Measurements from ENCODE around the gene THSD7B.

THSD7B gene

GRCh38 chr2:137708311-137708710 is 943.0 kb downstream of the THSD7B start:
- H2BK5ac ChIP-seq (ENCODE audit: low read length): no peak overlapping the region
- H2BK12ac ChIP-seq (ENCODE audit: low read length): no peak overlapping the region
- no peaks in the 10 kb centered on the region for H3K4me1 ChIP-seq (ENCODE audit: control insufficient read depth in 2 of 2, insufficient read depth in 1 of 2, low read depth in 1 of 2, low read length in 2 of 2)
- no peaks in the 10 kb centered on the region for H3K79me1 ChIP-seq (ENCODE audit: low read depth, low read length)
- no peaks in the 10 kb centered on the region for H3K9me3 ChIP-seq (replicated peaks in 1 of 2; ENCODE audit: control insufficient read depth in 2 of 2, insufficient read depth in 1 of 2, low read depth in 1 of 2, low read length in 2 of 2)
- H3K4me3 ChIP-seq (ENCODE audit: low read length in 2 of 2): no peak overlapping the region
- no peak overlapping the region for H4K91ac ChIP-seq (ENCODE audit: low read depth, low read length, poor library complexity)
- H3K4me2 ChIP-seq (ENCODE audit: insufficient read depth, low read length, poor library complexity, severe bottlenecking): no peak overlapping the region
- no peak overlapping the region for H2AFZ ChIP-seq (ENCODE audit: low read length)
- H3K18ac ChIP-seq (ENCODE audit: low read length): peak overlapping the region; percentile 44
- no peak overlapping the region for H3K27ac ChIP-seq (replicated peaks; ENCODE audit: low read length)
- no peak overlapping the region for H3K4ac ChIP-seq (ENCODE audit: low read length)
- H3K14ac ChIP-seq (ENCODE audit: low read length): peak overlapping the region; percentile 31
- no peaks in the 10 kb centered on the region for H3K27me3 ChIP-seq (ENCODE audit: control insufficient read depth in 3 of 3, insufficient read depth in 3 of 3, low read depth in 1 of 3, low read length in 3 of 3)
- no peak overlapping the region for H2BK120ac ChIP-seq (ENCODE audit: low read depth, low read length)
- H3K9ac ChIP-seq (ENCODE audit: low read depth, low read length, poor library complexity): no peak overlapping the region
- no peak for DNase-seq (ENCODE audit: low spot score)
- no peaks in the 10 kb centered on the region for H3K36me3 ChIP-seq (replicated peaks in 1 of 2; ENCODE audit: control insufficient read depth in 2 of 2, insufficient read depth in 2 of 2, low read length in 2 of 2)
- H2AK5ac ChIP-seq (ENCODE audit: low read depth, low read length): peak overlapping the region; percentile 40
- H2BK15ac ChIP-seq (ENCODE audit: low read length): no peak overlapping the region
- no peak overlapping the region for H4K8ac ChIP-seq (ENCODE audit: low read depth, low read length)
- H3K23ac ChIP-seq (ENCODE audit: low read depth, low read length, poor library complexity): peak overlapping the region; percentile 91
- WGBS, 2 donors (ENCODE audit: extremely low coverage in 2 of 2, insufficient read length in 2 of 2, insufficient replicate concordance in 1 of 2): no CpG with 5 or more reads among the region's 5 CpGs

GRCh38 chr2:137715731-137716191 is 950.4 kb downstream of the THSD7B start:
- Histone ChIP-seq H2BK12ac (ENCODE audit: low read length) (no peak overlapping the region), H3K4me1 (ENCODE audit: control insufficient read depth in 2 of 2, insufficient read depth in 1 of 2, low read depth in 1 of 2, low read length in 2 of 2) (no peaks in the 10 kb centered on the region), H2BK15ac (ENCODE audit: low read length) (no peak overlapping the region), H3K4ac (ENCODE audit: low read length) (no peak overlapping the region), H4K8ac (ENCODE audit: low read depth, low read length) (no peak overlapping the region), H3K79me1 (ENCODE audit: low read depth, low read length) (no peaks in the 10 kb centered on the region), H2BK5ac (ENCODE audit: low read length) (no peak overlapping the region), H2AFZ (ENCODE audit: low read length) (no peak overlapping the region), H3K27ac (replicated peaks; ENCODE audit: low read length) (no peak overlapping the region), H3K9me3 (replicated peaks in 1 of 2; ENCODE audit: control insufficient read depth in 2 of 2, insufficient read depth in 1 of 2, low read depth in 1 of 2, low read length in 2 of 2) (no peaks in the 10 kb centered on the region), H2BK120ac (ENCODE audit: low read depth, low read length) (no peak overlapping the region), H3K36me3 (replicated peaks in 1 of 2; ENCODE audit: control insufficient read depth in 2 of 2, insufficient read depth in 2 of 2, low read length in 2 of 2) (no peaks in the 10 kb centered on the region), H3K4me3 (ENCODE audit: low read length in 2 of 2) (no peak overlapping the region), H3K9ac (ENCODE audit: low read depth, low read length, poor library complexity) (no peak overlapping the region), H3K4me2 (ENCODE audit: insufficient read depth, low read length, poor library complexity, severe bottlenecking) (no peak overlapping the region), H4K91ac (ENCODE audit: low read depth, low read length, poor library complexity) (no peak overlapping the region), H3K27me3 (ENCODE audit: control insufficient read depth in 3 of 3, insufficient read depth in 3 of 3, low read depth in 1 of 3, low read length in 3 of 3) (no peaks in the 10 kb centered on the region), H3K18ac (ENCODE audit: low read length) (no peak overlapping the region), H3K14ac (ENCODE audit: low read length) (peak overlapping the region; percentile 38), H3K23ac (ENCODE audit: low read depth, low read length, poor library complexity) (no peak overlapping the region), H2AK5ac (ENCODE audit: low read depth, low read length) (no peak overlapping the region)
- DNase-seq (ENCODE audit: low spot score): no peak
- no CpG with 5 or more reads among the region's 17 CpGs for WGBS, 2 donors (ENCODE audit: extremely low coverage in 2 of 2, insufficient read length in 2 of 2, insufficient replicate concordance in 1 of 2)

GRCh38 chr2:137718786-137719185 is 953.4 kb downstream of the THSD7B start:
- WGBS, 2 donors (ENCODE audit: extremely low coverage in 2 of 2, insufficient read length in 2 of 2, insufficient replicate concordance in 1 of 2): no CpG with 5 or more reads among the region's 3 CpGs
- H3K4me2 ChIP-seq (ENCODE audit: insufficient read depth, low read length, poor library complexity, severe bottlenecking): no peak overlapping the region

GRCh38 chr2:137721733-137722132 is 956.4 kb downstream of the THSD7B start:
- Histone ChIP-seq H2BK120ac (ENCODE audit: low read depth, low read length) (no peak overlapping the region), H2BK15ac (ENCODE audit: low read length) (no peak overlapping the region), H3K36me3 (replicated peaks in 1 of 2; ENCODE audit: control insufficient read depth in 2 of 2, insufficient read depth in 2 of 2, low read length in 2 of 2) (no peaks in the 10 kb centered on the region), H2BK5ac (ENCODE audit: low read length) (no peak overlapping the region), H2BK12ac (ENCODE audit: low read length) (no peak overlapping the region), H3K4ac (ENCODE audit: low read length) (no peak overlapping the region), H3K9me3 (replicated peaks in 1 of 2; ENCODE audit: control insufficient read depth in 2 of 2, insufficient read depth in 1 of 2, low read depth in 1 of 2, low read length in 2 of 2) (no peaks in the 10 kb centered on the region), H3K9ac (ENCODE audit: low read depth, low read length, poor library complexity) (no peak overlapping the region), H4K8ac (ENCODE audit: low read depth, low read length) (no peak overlapping the region), H2AK5ac (ENCODE audit: low read depth, low read length) (no peak overlapping the region), H3K4me2 (ENCODE audit: insufficient read depth, low read length, poor library complexity, severe bottlenecking) (no peak overlapping the region), H3K27ac (replicated peaks; ENCODE audit: low read length) (no peak overlapping the region), H2AFZ (ENCODE audit: low read length) (no peak overlapping the region), H3K4me3 (ENCODE audit: low read length in 2 of 2) (no peak overlapping the region), H3K27me3 (ENCODE audit: control insufficient read depth in 3 of 3, insufficient read depth in 3 of 3, low read depth in 1 of 3, low read length in 3 of 3) (no peaks in the 10 kb centered on the region), H3K4me1 (ENCODE audit: control insufficient read depth in 2 of 2, insufficient read depth in 1 of 2, low read depth in 1 of 2, low read length in 2 of 2) (no peaks in the 10 kb centered on the region), H3K23ac (ENCODE audit: low read depth, low read length, poor library complexity) (no peak overlapping the region), H3K14ac (ENCODE audit: low read length) (no peak overlapping the region), H4K91ac (ENCODE audit: low read depth, low read length, poor library complexity) (no peak overlapping the region), H3K18ac (ENCODE audit: low read length) (no peak overlapping the region), H3K79me1 (ENCODE audit: low read depth, low read length) (no peaks in the 10 kb centered on the region)
- WGBS, 2 donors (ENCODE audit: extremely low coverage in 2 of 2, insufficient read length in 2 of 2, insufficient replicate concordance in 1 of 2): no CpG with 5 or more reads among the region's 1 CpG
- DNase-seq (ENCODE audit: low spot score): no peak

More at GRCh38 chr2:137718786-137719185, 953.4 kb downstream of the THSD7B start:
- no peaks in the 10 kb centered on the region for H3K9me3 ChIP-seq (replicated peaks in 1 of 2; ENCODE audit: control insufficient read depth in 2 of 2, insufficient read depth in 1 of 2, low read depth in 1 of 2, low read length in 2 of 2)
- no peak overlapping the region for H4K91ac ChIP-seq (ENCODE audit: low read depth, low read length, poor library complexity)
- no peak overlapping the region for H3K14ac ChIP-seq (ENCODE audit: low read length)
- no peak overlapping the region for H2AFZ ChIP-seq (ENCODE audit: low read length)
- no peak overlapping the region for H2AK5ac ChIP-seq (ENCODE audit: low read depth, low read length)
- no peak for DNase-seq (ENCODE audit: low spot score)
- H2BK15ac ChIP-seq (ENCODE audit: low read length): no peak overlapping the region
- no peaks in the 10 kb centered on the region for H3K4me1 ChIP-seq (ENCODE audit: control insufficient read depth in 2 of 2, insufficient read depth in 1 of 2, low read depth in 1 of 2, low read length in 2 of 2)
- H2BK5ac ChIP-seq (ENCODE audit: low read length): no peak overlapping the region
- no peak overlapping the region for H2BK120ac ChIP-seq (ENCODE audit: low read depth, low read length)
- H3K27ac ChIP-seq (replicated peaks; ENCODE audit: low read length): no peak overlapping the region
- H3K4me3 ChIP-seq (ENCODE audit: low read length in 2 of 2): no peak overlapping the region
- H2BK12ac ChIP-seq (ENCODE audit: low read length): no peak overlapping the region
- H3K36me3 ChIP-seq (replicated peaks in 1 of 2; ENCODE audit: control insufficient read depth in 2 of 2, insufficient read depth in 2 of 2, low read length in 2 of 2): no peaks in the 10 kb centered on the region
- H3K9ac ChIP-seq (ENCODE audit: low read depth, low read length, poor library complexity): no peak overlapping the region
- no peaks in the 10 kb centered on the region for H3K27me3 ChIP-seq (ENCODE audit: control insufficient read depth in 3 of 3, insufficient read depth in 3 of 3, low read depth in 1 of 3, low read length in 3 of 3)
- no peak overlapping the region for H3K4ac ChIP-seq (ENCODE audit: low read length)
- no peak overlapping the region for H4K8ac ChIP-seq (ENCODE audit: low read depth, low read length)
- H3K18ac ChIP-seq (ENCODE audit: low read length): no peak overlapping the region
- no peaks in the 10 kb centered on the region for H3K79me1 ChIP-seq (ENCODE audit: low read depth, low read length)
- H3K23ac ChIP-seq (ENCODE audit: low read depth, low read length, poor library complexity): no peak overlapping the region
